Endodermal cell (in vitro differentiated cells): Measurements from ENCODE around the gene BPHL. TPM values are rescaled to one million over a fixed set of nuclear protein-coding genes. Genes with fewer than 3 reads are reported as not detected.
A peak's percentile ranks its signal among the peaks of the same experiment; 100 is the strongest.

Source experiments
- DNase-seq: peaks from one replicate; pipeline ENCODE4 v3.0.0-alpha.2; 2017
- H3K27ac ChIP-seq: 2 replicates; pipeline ENCODE4 v1.5.1; 2013; ENCODE audit warnings: mild to moderate bottlenecking, low read depth, low read length, moderate library complexity
- H3K27me3 ChIP-seq: 2 replicates; pipeline ENCODE4 v1.6.1; 2013; ENCODE audit warnings: mild to moderate bottlenecking, low read length, moderate library complexity; ENCODE audit not compliant: insufficient read depth, control insufficient read depth, poor library complexity, severe bottlenecking
- H3K36me3 ChIP-seq: 2 replicates; pipeline ENCODE4 v1.7.0; 2013; ENCODE audit warnings: mild to moderate bottlenecking, low read length, moderate library complexity; ENCODE audit not compliant: control insufficient read depth, insufficient read depth
- H3K4me1 ChIP-seq: one replicate; pipeline ENCODE4 v1.7.0; 2013; ENCODE audit warnings: low read length; ENCODE audit not compliant: control insufficient read depth, insufficient read depth
- H3K4me3 ChIP-seq: 2 replicates; pipeline ENCODE4 v1.5.1; 2013; ENCODE audit warnings: mild to moderate bottlenecking, low read length, moderate library complexity
- H3K9ac ChIP-seq: 2 replicates; pipeline ENCODE4 v1.6.1; 2013; ENCODE audit warnings: mild to moderate bottlenecking, low read length, moderate library complexity; ENCODE audit not compliant: poor library complexity, severe bottlenecking; ENCODE audit errors: extremely low read depth
- H3K9me3 ChIP-seq: 2 replicates; pipeline ENCODE4 v1.6.1; 2013; ENCODE audit warnings: mild to moderate bottlenecking, low read length, moderate library complexity; ENCODE audit not compliant: control insufficient read depth
- H3K27ac Mint-ChIP-seq: 2 replicates; pipeline ENCODE4 v1.8.0; 2020; ENCODE audit warnings: mixed read lengths
- H3K27me3 Mint-ChIP-seq: 2 replicates; pipeline ENCODE4 v1.8.0; 2021; ENCODE audit warnings: mild to moderate bottlenecking, mixed read lengths; ENCODE audit not compliant: insufficient read depth
- H3K36me3 Mint-ChIP-seq: 2 replicates; pipeline ENCODE4 v1.8.0; 2020; ENCODE audit warnings: low read depth, mixed read lengths
- H3K4me1 Mint-ChIP-seq: 2 replicates; pipeline ENCODE4 v1.8.0; 2020; ENCODE audit warnings: mixed read lengths
- H3K4me3 Mint-ChIP-seq: 2 replicates; pipeline ENCODE4 v1.8.0; 2020; ENCODE audit warnings: mild to moderate bottlenecking, moderate library complexity, mixed read lengths
- H3K9me3 Mint-ChIP-seq: 2 replicates; pipeline ENCODE4 v1.8.0; 2020; ENCODE audit warnings: mild to moderate bottlenecking, mixed read lengths
- WGBS, 2 experiments: methylation state at CpG; one replicate each; pipeline versions ENCODE4 v1.1.5 to v1.1.7; 2013; ENCODE audit warnings: missing lambda C conversion rate in 2 of 2, mixed read lengths in 1 of 2; ENCODE audit not compliant: insufficient coverage in 1 of 2, insufficient read length in 1 of 2; 5-methylcytosine and 5-hydroxymethylcytosine counted together
- total RNA-seq, 2 donors: library from RNA; stranded (reverse); fragmentation: NEBNext Ultra II Directional in 1 of 2; extraction: Animal tissue kit (Norgen Biotek cat#: 25700) in 1 of 2; gene quantifications; 2 replicates in 1 of 2; 3 replicates in 1 of 2; pipeline ENCODE4 v1.2.1, GENCODE V29; 2021
- TF ChIP-seq, protein P1 (sequence below): fragments of 200-600 bp; sonication (generic); conservative IDR thresholded peaks from 2 replicates; pipeline ENCODE4 v1.5.0; 2021; ENCODE audit warnings: antibody characterized with exemption, mild to moderate bottlenecking

Gene BPHL
- total RNA-seq, 2 donors from 2014 or later: 42.8 to 42.9 TPM

DNA sequence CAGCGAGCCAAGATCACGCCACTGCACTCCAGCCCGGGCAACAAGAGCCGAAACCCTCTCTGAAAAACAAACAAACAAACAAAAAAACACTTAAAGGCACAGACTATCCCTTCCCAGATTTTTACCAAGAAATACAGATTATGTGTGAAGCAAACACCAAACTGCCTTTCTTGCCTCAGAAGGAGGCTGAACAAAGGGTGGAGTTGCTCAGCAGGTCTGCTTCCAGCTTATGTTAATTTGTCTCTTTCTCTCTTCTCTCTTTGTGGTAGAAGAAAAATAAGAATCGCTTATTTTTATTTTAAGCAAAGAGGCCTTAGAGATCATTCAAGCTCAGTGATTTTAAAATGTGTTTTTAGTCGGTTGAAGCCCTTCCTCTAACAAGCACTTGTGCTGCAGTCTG is 24.6 kb downstream of the BPHL start:
- WGBS, 2 experiments: 68 to 81% methylated on average over 4 to 6 of the region's 6 CpGs
- Mint-ChIP-seq H3K27me3 (no peaks in the 10 kb centered on the region), H3K4me1 (peaks cover 4% of the 10 kb centered on the region), H3K27ac (no peak overlapping the region), H3K9me3 (peaks cover 2% of the 10 kb centered on the region), H3K4me3 (no peak overlapping the region), H3K36me3 (peaks cover 59% of the 10 kb centered on the region)
- Histone ChIP-seq H3K27me3 (no peaks in the 10 kb centered on the region), H3K36me3 (peaks cover 30% of the 10 kb centered on the region), H3K9me3 (no peaks in the 10 kb centered on the region), H3K4me3 (no peak overlapping the region), H3K27ac (no peak overlapping the region), H3K4me1 (no peaks in the 10 kb centered on the region), H3K9ac (no peak overlapping the region)
- no peak for DNase-seq
- TF ChIP-seq, protein P1, sequence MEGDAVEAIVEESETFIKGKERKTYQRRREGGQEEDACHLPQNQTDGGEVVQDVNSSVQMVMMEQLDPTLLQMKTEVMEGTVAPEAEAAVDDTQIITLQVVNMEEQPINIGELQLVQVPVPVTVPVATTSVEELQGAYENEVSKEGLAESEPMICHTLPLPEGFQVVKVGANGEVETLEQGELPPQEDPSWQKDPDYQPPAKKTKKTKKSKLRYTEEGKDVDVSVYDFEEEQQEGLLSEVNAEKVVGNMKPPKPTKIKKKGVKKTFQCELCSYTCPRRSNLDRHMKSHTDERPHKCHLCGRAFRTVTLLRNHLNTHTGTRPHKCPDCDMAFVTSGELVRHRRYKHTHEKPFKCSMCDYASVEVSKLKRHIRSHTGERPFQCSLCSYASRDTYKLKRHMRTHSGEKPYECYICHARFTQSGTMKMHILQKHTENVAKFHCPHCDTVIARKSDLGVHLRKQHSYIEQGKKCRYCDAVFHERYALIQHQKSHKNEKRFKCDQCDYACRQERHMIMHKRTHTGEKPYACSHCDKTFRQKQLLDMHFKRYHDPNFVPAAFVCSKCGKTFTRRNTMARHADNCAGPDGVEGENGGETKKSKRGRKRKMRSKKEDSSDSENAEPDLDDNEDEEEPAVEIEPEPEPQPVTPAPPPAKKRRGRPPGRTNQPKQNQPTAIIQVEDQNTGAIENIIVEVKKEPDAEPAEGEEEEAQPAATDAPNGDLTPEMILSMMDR: no peak

DNA sequence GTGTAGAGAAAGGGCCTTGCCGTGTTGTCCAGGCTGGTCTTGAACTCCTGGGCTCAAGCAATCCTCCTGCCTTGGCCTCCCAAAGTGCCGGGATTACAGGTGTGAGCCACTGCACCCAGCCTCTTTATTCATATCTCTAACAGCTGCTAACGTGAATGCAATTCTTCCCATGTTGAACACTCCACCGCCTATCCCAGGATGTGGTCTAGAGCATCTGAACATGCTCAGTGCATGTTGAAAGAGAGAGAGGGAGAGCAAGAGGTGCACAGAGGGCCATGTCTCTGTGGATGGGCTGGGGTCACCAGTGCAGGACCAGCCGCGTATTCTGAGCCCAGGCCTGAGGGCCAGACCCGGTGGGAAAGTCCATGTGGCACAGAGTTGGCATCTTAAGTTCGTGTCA is 26.1 kb downstream of the BPHL start:
- Histone ChIP-seq H3K4me1 (no peaks in the 10 kb centered on the region), H3K27me3 (no peaks in the 10 kb centered on the region), H3K4me3 (no peak overlapping the region), H3K9ac (no peak overlapping the region), H3K27ac (no peak overlapping the region), H3K36me3 (peaks cover 28% of the 10 kb centered on the region), H3K9me3 (no peaks in the 10 kb centered on the region)
- Mint-ChIP-seq H3K4me1 (peaks cover 4% of the 10 kb centered on the region), H3K27me3 (no peaks in the 10 kb centered on the region), H3K27ac (peak overlapping the region; percentile 77), H3K36me3 (peaks cover 55% of the 10 kb centered on the region), H3K9me3 (peaks cover 2% of the 10 kb centered on the region), H3K4me3 (no peak overlapping the region)
- 85 to 87% methylated on average over 8 of the region's 8 CpGs for WGBS, 2 experiments
- TF ChIP-seq, protein P1: no peak
- DNase-seq: no peak

DNA sequence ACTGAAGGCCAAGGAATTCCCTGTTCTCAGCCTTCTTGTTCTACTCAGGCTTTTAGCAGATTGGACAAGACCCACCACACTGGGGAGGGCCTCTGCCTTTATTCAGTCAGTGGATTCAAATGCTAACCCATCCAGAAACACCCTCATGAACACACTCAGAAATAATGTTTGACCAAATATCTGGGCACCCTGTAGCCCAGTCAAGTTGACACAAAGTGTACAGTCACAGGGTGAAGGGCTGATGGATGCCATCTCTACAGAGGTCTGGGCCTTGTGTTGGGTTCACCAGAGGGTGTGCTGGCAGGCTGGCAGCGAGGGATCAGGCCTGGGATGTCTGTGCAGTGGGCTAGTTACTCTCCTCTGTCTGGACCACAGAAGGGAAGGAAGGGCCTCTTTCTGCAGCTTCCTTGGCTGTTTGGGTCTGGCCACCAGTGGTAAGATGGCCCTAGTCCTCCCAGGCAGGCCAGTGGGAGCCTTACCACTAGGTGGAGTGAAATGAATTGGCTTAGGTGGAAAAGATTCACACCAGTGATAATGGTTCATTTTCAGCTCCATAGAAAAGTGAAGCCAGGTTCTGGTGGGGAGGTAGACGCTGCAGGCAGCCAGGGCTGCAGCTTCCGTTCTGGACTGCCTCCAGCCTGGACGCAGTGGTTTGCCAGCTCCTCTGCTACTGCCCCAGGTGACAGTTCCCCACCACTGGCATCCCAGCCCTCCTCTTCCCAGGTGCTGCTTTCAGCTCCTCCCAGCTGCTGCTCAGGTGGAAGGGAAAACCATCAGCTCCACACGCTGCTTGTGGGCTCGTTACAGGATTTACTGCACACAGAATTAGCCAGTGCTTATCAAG is 29.6 kb downstream of the BPHL start:
- H3K36me3 Mint-ChIP-seq: peaks cover 45% of the 10 kb centered on the region
- TF ChIP-seq, protein P1: peak; percentile 61
- H3K36me3 ChIP-seq: peaks cover 31% of the 10 kb centered on the region
- no peaks in the 10 kb centered on the region for H3K9me3 ChIP-seq
- H3K4me3 Mint-ChIP-seq: no peak overlapping the region
- DNase-seq: no peak
- no peaks in the 10 kb centered on the region for H3K4me1 ChIP-seq
- no peaks in the 10 kb centered on the region for H3K27me3 Mint-ChIP-seq
- WGBS, 2 experiments: 83 to 93% methylated on average over 1 to 6 of the region's 6 CpGs
- no peak overlapping the region for H3K27ac ChIP-seq
- H3K27ac Mint-ChIP-seq: no peak overlapping the region
- no peak overlapping the region for H3K4me3 ChIP-seq
- no peaks in the 10 kb centered on the region for H3K4me1 Mint-ChIP-seq
- no peaks in the 10 kb centered on the region for H3K27me3 ChIP-seq
- peaks cover 2% of the 10 kb centered on the region for H3K9me3 Mint-ChIP-seq
- H3K9ac ChIP-seq: no peak overlapping the region
